HCT116 (cell line): ENCODE results near the gene IL19. TPM values are rescaled to one million over a fixed set of nuclear protein-coding genes. Genes with fewer than 3 reads are reported as not detected.

Experiments
- ATAC-seq: fragments of 200-7000 bp; cut with Tn5 transposase; 2 replicates; pipeline ENCODE4 v1.9.1; 2020; ENCODE audit warnings: mild to moderate bottlenecking, moderate library complexity
- BruUV-seq: library from RNA; stranded (reverse); fragments of 400-500 nt; replicated peaks from 2 replicates; lab custom pipeline; 2021; lab: Mats Ljungman, UMichigan
- CTCF ChIA-PET: fragments of 300-600 bp; sonication (Branson Sonifier 250); formaldehyde crosslinking; loops from one replicate; lab custom pipeline; 2021; ENCODE audit warnings: antibody characterized with exemption; lab: Charles Lee
- POLR2A ChIA-PET: fragments of 300-600, 350-600 bp; sonication (Branson Sonifier 250); formaldehyde crosslinking; loops from one replicate; lab custom pipeline; 2021; ENCODE audit warnings: antibody characterized with exemption; lab: Charles Lee
- RAD21 ChIA-PET, 2 experiments: fragments of 300-600 bp; sonication (Branson Sonifier 250); formaldehyde crosslinking; loops; one replicate each; lab custom pipeline; 2023; ENCODE audit warnings: low total read pairs in 2 of 2; ENCODE audit not compliant: uncharacterized antibody in 2 of 2, unreplicated experiment in 2 of 2, low non-redundant PET in 1 of 2; lab: Charles Lee
- DNase-seq: peaks from one replicate; pipeline ENCODE4 v3.0.0-alpha.2; 2010; ENCODE audit warnings: low read depth, low spot score
- H2AFZ ChIP-seq: fragments of 200-600 bp; shearing (Covaris generic), sonication (generic); 2 replicates; pipeline ENCODE4 v1.6.1; 2017; ENCODE audit warnings: low read depth, mixed run types, mixed read lengths, antibody characterized with exemption, low read length; ENCODE audit not compliant: poor library complexity, severe bottlenecking
- H3K27ac ChIP-seq: 2 replicates; pipeline ENCODE4 v1.5.1; 2012; ENCODE audit warnings: low read depth, low read length
- H3K27me3 ChIP-seq: fragments of 200-600 bp; sonication (generic); 2 replicates; pipeline ENCODE4 v1.6.1; 2016; ENCODE audit warnings: mixed run types, low read length, mixed read lengths; ENCODE audit not compliant: insufficient read depth
- H3K36me3 ChIP-seq, 2 experiments: fragments of 200-500 bp in 1 of 2; fragments of 200-600 bp in 1 of 2; sonication (Bioruptor generic) in 1 of 2; sonication (generic) in 1 of 2; 2 replicates each; pipeline versions ENCODE4 v1.5.1 to v1.6.1; 2014 to 2016; ENCODE audit warnings: low read length in 2 of 2, inconsistent platforms in 1 of 2, mixed read lengths in 1 of 2, mixed run types in 1 of 2; ENCODE audit not compliant: insufficient read depth in 2 of 2, control insufficient read depth in 1 of 2
- H3K4me1 ChIP-seq, 2 experiments: fragments of 200-600 bp in 1 of 2; sonication (generic) in 1 of 2; 2 replicates each; pipeline versions ENCODE4 v1.5.1 to v1.6.1; 2012 to 2017; ENCODE audit warnings: low read length in 2 of 2, inconsistent platforms in 1 of 2, mild to moderate bottlenecking in 1 of 2, mixed read lengths in 1 of 2, mixed run types in 1 of 2, moderate library complexity in 1 of 2; ENCODE audit not compliant: insufficient read depth in 2 of 2, control insufficient read depth in 1 of 2
- H3K4me2 ChIP-seq: fragments of 200-600 bp; sonication (generic); 2 replicates; pipeline ENCODE4 v1.6.1; 2017; ENCODE audit warnings: mixed run types, low read length, mixed read lengths
- H3K4me3 ChIP-seq, 2 experiments: fragments of 200-600 bp in 1 of 2; sonication (generic) in 1 of 2; replicated peaks in 1 of 2; 2 replicates each; pipeline ENCODE4 v1.5.1; 2011 to 2016; ENCODE audit warnings: low read length in 2 of 2, control low read depth in 1 of 2, low read depth in 1 of 2, mild to moderate bottlenecking in 1 of 2, mixed read lengths in 1 of 2, mixed run types in 1 of 2
- H3K79me2 ChIP-seq: fragments of 200-600 bp; sonication (generic); 2 replicates; pipeline ENCODE4 v1.6.1; 2017; ENCODE audit warnings: mild to moderate bottlenecking, mixed run types, low read length, moderate library complexity, mixed read lengths; ENCODE audit not compliant: insufficient read depth
- H3K9ac ChIP-seq: fragments of 200-600 bp; sonication (generic); 2 replicates; pipeline ENCODE4 v1.6.1; 2016; ENCODE audit warnings: low read length, mixed read lengths
- H3K9me2 ChIP-seq: fragments of 200-600 bp; sonication (generic), shearing (Covaris generic); 2 replicates; pipeline ENCODE4 v1.6.1; 2017; ENCODE audit warnings: mixed run types, mild to moderate bottlenecking, moderate library complexity; ENCODE audit not compliant: insufficient read depth
- H3K9me3 ChIP-seq, 2 experiments: fragments of 200-500 bp in 1 of 2; fragments of 200-600 bp in 1 of 2; sonication (Bioruptor generic) in 1 of 2; sonication (generic) in 1 of 2; 2 replicates each; pipeline ENCODE4 v1.6.1; 2014 to 2017; ENCODE audit warnings: low read length in 2 of 2, mixed read lengths in 2 of 2, inconsistent platforms in 1 of 2, low read depth in 1 of 2, mild to moderate bottlenecking in 1 of 2, mixed run types in 1 of 2, moderate library complexity in 1 of 2; ENCODE audit not compliant: control insufficient read depth in 1 of 2, insufficient read depth in 1 of 2
- H4K20me1 ChIP-seq: fragments of 200-600 bp; sonication (generic), shearing (Covaris generic); 2 replicates; pipeline ENCODE4 v1.6.1; 2017; ENCODE audit warnings: mixed run types, mild to moderate bottlenecking, moderate library complexity; ENCODE audit not compliant: insufficient read depth
- CBX3 ChIP-seq: IDR thresholded peaks from 2 replicates; pipeline ENCODE4 v1.6.1; 2012; ENCODE audit warnings: low read depth
- FOSL1 ChIP-seq: IDR thresholded peaks from 2 replicates; pipeline ENCODE4 v1.6.1; 2012; ENCODE audit warnings: low read depth
- JUND ChIP-seq: IDR thresholded peaks from 2 replicates; pipeline ENCODE4 v1.6.1; 2012
- POLR2A ChIP-seq: IDR thresholded peaks from 2 replicates; pipeline ENCODE4 v1.7.0; 2011; ENCODE audit warnings: borderline replicate concordance; ENCODE audit not compliant: insufficient read depth, insufficient read length; ENCODE audit errors: extremely low read depth
- REST ChIP-seq: IDR thresholded peaks from 2 replicates; pipeline ENCODE4 v1.6.1; 2012; ENCODE audit warnings: low read depth
- TCF7L2 ChIP-seq: IDR thresholded peaks from 2 replicates; pipeline ENCODE4 v1.7.0; 2011; ENCODE audit warnings: borderline replicate concordance, inconsistent platforms; ENCODE audit not compliant: insufficient read depth, insufficient read length; ENCODE audit errors: extremely low read depth
- ZFX ChIP-seq: fragments of 450-650 bp; IDR thresholded peaks from 2 replicates; pipeline ENCODE4 v1.6.1; 2017
- ZNF274 ChIP-seq: fragments of 200-500 bp; sonication (Bioruptor generic); IDR thresholded peaks from 2 replicates; pipeline ENCODE4 v1.6.1; 2014; ENCODE audit warnings: mild to moderate bottlenecking, low read depth, low read length, inconsistent platforms
- intact Hi-C: fragments of 100-400 bp; cut with micrococcal nuclease; formaldehyde crosslinking; loops from 2 replicates; pipeline ENCODE4 v1.10.0; 2022
- total RNA-seq: library from RNA; stranded (reverse); gene quantifications from one replicate; pipeline ENCODE4 v1.2.1, GENCODE V29; 2021; ENCODE audit not compliant: unreplicated experiment

The IL19 gene
- total RNA-seq, 1 experiment from 2014 or later: not detected

GRCh38 chr1:206839857-206840256 is 69.3 kb downstream of the IL19 start (continued):
- TF ChIP-seq REST (no peak), ZFX (no peak), TCF7L2 (no peak), FOSL1 (no peak)

GRCh38 chr1:206841609-206842323 is 71.2 kb downstream of the IL19 start:
- ChIA-PET POLR2A (no interaction called here), RAD21 (no interaction called here), CTCF (interaction anchor here (0.8 kb wide), 1 partner anchor 70 kb away, joined by 3 read pairs; no protein-coding TSS in a partner anchor)
- H3K79me2 ChIP-seq: no peaks in the 10 kb centered on the region
- no TSS peak for BruUV-seq
- ATAC-seq: no peak
- peaks cover 16% of the 10 kb centered on the region; the same call in 1 of the 2 replicates for H3K27me3 ChIP-seq
- no peak overlapping the region for H2AFZ ChIP-seq
- no peak overlapping the region for H3K4me3 ChIP-seq
- H3K4me1 ChIP-seq: no peaks in the 10 kb centered on the region
- H4K20me1 ChIP-seq: no peaks in the 10 kb centered on the region
- no peak overlapping the region for H3K9ac ChIP-seq
- H3K36me3 ChIP-seq: no peaks in the 10 kb centered on the region
- H3K4me2 ChIP-seq: no peak overlapping the region
- H3K9me3 ChIP-seq: no peaks in the 10 kb centered on the region
- no peaks in the 10 kb centered on the region for H3K9me2 ChIP-seq
- no peak for DNase-seq
- intact Hi-C loops: no loop called here
- H3K27ac ChIP-seq: no peak overlapping the region
- no peak for TF ChIP-seq JUND
- no peak for TF ChIP-seq CBX3
- no peak for TF ChIP-seq ZNF274
- TF ChIP-seq POLR2A: no peak
